Measurements from ENCODE around the gene RCAN3.

DNA sequence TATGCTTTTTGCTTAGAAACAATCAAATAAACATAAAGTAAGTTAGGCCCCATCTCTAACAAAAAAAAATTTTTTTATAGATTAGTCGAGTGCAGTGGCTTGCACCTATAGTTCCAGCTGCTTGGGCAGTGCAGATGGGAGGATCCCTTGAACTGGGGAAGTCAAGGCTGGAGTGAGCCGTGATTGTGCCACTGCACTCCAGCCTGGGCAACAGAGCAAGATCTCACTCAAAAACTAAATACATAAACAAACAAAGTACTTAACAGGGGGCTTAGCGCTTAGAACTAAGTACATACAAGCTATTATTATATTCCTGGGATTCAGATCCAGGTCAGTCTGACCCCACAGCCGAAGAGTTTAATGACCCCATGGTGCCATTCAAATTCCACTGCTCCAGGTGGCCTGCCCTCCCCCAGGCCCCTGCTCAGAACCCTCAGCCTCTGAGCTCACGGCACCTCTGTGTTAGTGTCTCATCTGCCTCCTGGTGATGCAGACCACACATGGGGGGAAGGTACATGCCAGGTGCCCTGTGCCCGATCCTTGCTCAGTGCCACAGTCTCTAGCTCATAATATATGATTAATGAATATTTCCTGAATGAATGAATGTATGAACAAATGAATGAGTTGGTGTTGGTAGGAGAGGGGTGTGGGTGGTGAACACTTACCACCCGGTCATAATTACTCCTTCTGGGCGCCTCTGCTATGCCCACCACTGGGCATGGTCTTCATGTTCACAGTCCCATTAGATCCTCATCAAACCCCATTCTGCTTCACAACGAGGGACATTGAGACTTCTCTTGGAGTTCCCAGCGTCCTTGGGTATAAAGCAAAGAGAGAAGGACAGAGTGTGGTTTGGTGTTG lies 67.9 kb downstream of the RCAN3 start:
- TF ChIP-seq CTCF (conservative IDR thresholded peaks at IDR 0.05 in 1 of 2, IDR thresholded peaks at IDR 0.05 in 1 of 2; ENCODE audit: extremely low read depth in 1 of 2, insufficient read depth in 1 of 2, low read depth in 1 of 2, low read length in 2 of 2) (no peak), EZH2 (IDR thresholded peaks at IDR 0.05; ENCODE audit: borderline replicate concordance, low read length) (no peak)
